Fibroblast of lung (primary cell): Measurements from ENCODE around the gene URAD. TPM values are rescaled to one million over a fixed set of nuclear protein-coding genes. Genes with fewer than 3 reads are reported as not detected.

Experiments used
- DNase-seq, 2 donors: peaks; one replicate each; pipeline versions ENCODE4 v3.0.0 to v3.0.0-alpha.2; 2010; ENCODE audit warnings: low read depth in 2 of 2
- H2AFZ ChIP-seq: 2 replicates; pipeline ENCODE4 v1.5.1; 2012; ENCODE audit warnings: low read length, control low read depth, inconsistent platforms
- H3K27ac ChIP-seq: 2 replicates; pipeline ENCODE4 v1.5.1; 2011; ENCODE audit warnings: low read length, control low read depth; ENCODE audit not compliant: insufficient read depth
- H3K27me3 ChIP-seq: 2 replicates; pipeline ENCODE4 v1.5.1; 2011; ENCODE audit warnings: mild to moderate bottlenecking, low read length; ENCODE audit not compliant: control insufficient read depth, insufficient read depth
- H3K36me3 ChIP-seq: 2 replicates; pipeline ENCODE4 v1.5.1; 2011; ENCODE audit warnings: low read length; ENCODE audit not compliant: control insufficient read depth, insufficient read depth
- H3K4me1 ChIP-seq: 2 replicates; pipeline ENCODE4 v1.5.1; 2011; ENCODE audit warnings: low read length; ENCODE audit not compliant: control insufficient read depth, insufficient read depth; ENCODE audit errors: extremely low read depth
- H3K4me2 ChIP-seq: 2 replicates; pipeline ENCODE4 v1.5.1; 2011; ENCODE audit warnings: low read length, control low read depth; ENCODE audit not compliant: insufficient read depth; ENCODE audit errors: extremely low read depth
- H3K4me3 ChIP-seq, 4 experiments: fragments of 200-600 bp in 1 of 4; sonication (generic) in 1 of 4; replicated peaks in 1 of 4; 2 replicates each; pipeline ENCODE4 v1.5.1; 2011 to 2016; ENCODE audit warnings: low read length in 4 of 4, low read depth in 3 of 4, mild to moderate bottlenecking in 3 of 4, control low read depth in 2 of 4, inconsistent platforms in 1 of 4, mixed read lengths in 1 of 4; ENCODE audit not compliant: insufficient read depth in 1 of 4; ENCODE audit errors: control extremely low read depth in 1 of 4
- H3K79me2 ChIP-seq: 2 replicates; pipeline ENCODE4 v1.5.1; 2012; ENCODE audit warnings: mild to moderate bottlenecking, low read length, inconsistent platforms; ENCODE audit not compliant: control insufficient read depth, insufficient read depth
- H3K9ac ChIP-seq: 2 replicates; pipeline ENCODE4 v1.5.1; 2011; ENCODE audit warnings: mild to moderate bottlenecking, low read length, control low read depth; ENCODE audit not compliant: insufficient read depth
- H3K9me3 ChIP-seq: 2 replicates; pipeline ENCODE4 v1.5.1; 2012; ENCODE audit warnings: low read depth, low read length; ENCODE audit not compliant: control insufficient read depth, insufficient read depth
- H4K20me1 ChIP-seq: 2 replicates; pipeline ENCODE4 v1.5.1; 2011; ENCODE audit warnings: low read length; ENCODE audit not compliant: control insufficient read depth, insufficient read depth; ENCODE audit errors: extremely low read depth
- CTCF ChIP-seq, 2 donors: IDR thresholded peaks in 1 of 2; conservative IDR thresholded peaks in 1 of 2; 1 replicate in 1 of 2; 2 replicates in 1 of 2; pipeline ENCODE4 v1.5.1; 2011 to 2012; ENCODE audit warnings: low read length in 2 of 2, control low read depth in 1 of 2, inconsistent platforms in 1 of 2, low read depth in 1 of 2, mild to moderate bottlenecking in 1 of 2
- EZH2 ChIP-seq: IDR thresholded peaks from 2 replicates; pipeline ENCODE4 v1.5.1; 2012; ENCODE audit warnings: low read length, control low read depth, mild to moderate bottlenecking; ENCODE audit errors: missing control alignments
- polyA plus RNA-seq, 2 donors: library from polyadenylated mRNA; depleted of rRNA in 1 of 2; stranded (reverse) in 1 of 2; unstranded in 1 of 2; fragments of >200 nt; gene quantifications; 2 replicates each; pipeline ENCODE4 v1.2.1, GENCODE V29; 2011 to 2012; ENCODE audit warnings: missing spikeins in 1 of 2
- total RNA-seq: library from RNA; depleted of rRNA; stranded (reverse); fragments of >200 nt; gene quantifications from 2 replicates; pipeline ENCODE4 v1.2.1, GENCODE V29; 2014

Gene URAD
- total and polyA plus RNA-seq, 2 donors (not counting 1 experiment from before 2014, with no cell fraction given), result not detected

DNA sequence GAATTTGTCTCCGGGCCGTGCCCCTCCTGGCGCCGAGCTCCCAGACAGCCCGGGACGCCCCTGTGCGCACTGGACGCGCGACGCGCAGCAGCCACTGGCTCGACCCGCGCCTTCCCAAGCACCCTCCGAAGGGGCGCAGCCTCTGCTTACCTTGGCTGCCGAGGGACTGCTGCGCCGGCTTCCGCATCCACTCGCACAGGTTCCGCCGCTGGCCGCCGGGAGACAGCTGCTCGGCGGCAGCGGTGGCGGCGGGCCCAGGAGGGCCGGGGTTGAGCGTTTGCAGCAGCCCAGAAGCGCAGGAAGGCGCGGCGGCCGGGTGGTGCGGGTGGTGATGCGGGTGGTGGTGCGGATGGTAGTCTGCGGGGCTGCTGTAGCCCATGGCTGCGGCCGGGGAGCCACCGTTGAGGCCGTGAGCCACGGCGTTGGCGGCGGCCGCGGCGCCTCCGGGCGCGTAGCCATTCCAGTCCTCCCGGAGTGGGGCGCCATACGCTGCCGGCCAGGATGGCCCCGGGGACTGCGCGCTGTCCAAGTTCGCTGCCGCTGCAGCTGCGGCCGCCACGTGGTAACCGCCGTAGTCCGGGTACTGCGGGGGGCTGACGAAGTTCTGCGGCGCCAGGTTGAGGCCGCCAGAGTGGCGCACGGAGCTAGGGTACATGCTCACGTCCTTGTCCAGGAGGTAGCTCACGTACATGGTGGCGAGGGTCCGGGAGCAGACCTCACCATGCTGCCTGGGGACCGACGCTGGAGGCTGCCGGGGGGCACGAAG is 20.0 kb downstream of the URAD start:
- DNase-seq, result no peak
- Histone ChIP-seq H3K27ac (no peak overlapping the region), H3K9me3 (no peaks in the 10 kb centered on the region), H2AFZ (no peak overlapping the region), H3K4me2 (no peak overlapping the region), H4K20me1 (no peaks in the 10 kb centered on the region), H3K36me3 (no peaks in the 10 kb centered on the region), H3K79me2 (no peaks in the 10 kb centered on the region), H3K9ac (no peak overlapping the region), H3K27me3 (peaks cover 74% of the 10 kb centered on the region), H3K4me3 (no peak overlapping the region), H3K4me1 (no peaks in the 10 kb centered on the region)
- no peak for TF ChIP-seq CTCF (conservative IDR thresholded peaks at IDR 0.05 in 1 of 2, IDR thresholded peaks at IDR 0.05 in 1 of 2; ENCODE audit: low read depth in 1 of 2, low read length in 2 of 2)
- TF ChIP-seq EZH2, result peak; percentile 80

DNA sequence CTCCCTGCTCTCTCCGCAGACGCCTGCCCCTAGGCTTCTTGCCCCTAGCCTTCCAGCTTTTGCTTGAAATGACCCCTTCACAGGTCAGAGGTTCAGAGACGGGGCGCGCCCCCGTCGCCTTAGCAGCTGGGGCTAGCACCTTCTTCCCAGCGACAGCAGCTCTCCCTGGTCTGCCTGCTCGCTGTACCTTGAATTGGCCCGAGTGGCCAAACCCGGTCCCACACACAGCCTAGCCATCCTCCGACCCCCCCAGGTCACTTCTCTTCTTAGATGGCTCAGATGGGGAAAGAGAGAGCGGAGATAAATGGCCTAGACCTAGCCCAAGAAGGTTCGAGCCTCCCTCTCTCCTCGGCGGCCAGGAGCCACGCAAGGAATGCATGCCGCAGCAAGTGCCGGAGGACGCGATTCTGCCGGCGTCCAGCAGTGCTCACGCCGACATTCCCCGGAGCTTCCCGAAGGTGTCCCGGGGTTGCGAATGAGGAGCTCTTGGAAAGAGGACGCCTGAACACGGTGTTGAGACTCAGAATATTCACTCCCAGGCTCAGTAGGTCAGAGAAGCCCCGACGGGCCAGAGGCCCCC is 20.7 kb downstream of the URAD start:
- peaks cover 71% of the 10 kb centered on the region for H3K27me3 ChIP-seq
- H3K9ac ChIP-seq, result no peak overlapping the region
- no peaks in the 10 kb centered on the region for H3K4me1 ChIP-seq
- no peak overlapping the region for H3K27ac ChIP-seq
- TF ChIP-seq CTCF (conservative IDR thresholded peaks at IDR 0.05 in 1 of 2, IDR thresholded peaks at IDR 0.05 in 1 of 2; ENCODE audit: low read depth in 1 of 2, low read length in 2 of 2) (no peak), EZH2 (peak; percentile 76)
- H3K4me2 ChIP-seq, result no peak overlapping the region
- H3K36me3 ChIP-seq, result no peaks in the 10 kb centered on the region
- no peaks in the 10 kb centered on the region for H3K9me3 ChIP-seq
- no peaks in the 10 kb centered on the region for H4K20me1 ChIP-seq
- H2AFZ ChIP-seq, result no peak overlapping the region
- H3K79me2 ChIP-seq, result no peaks in the 10 kb centered on the region
- DNase-seq, result no peak
- H3K4me3 ChIP-seq, result no peak overlapping the region

DNA sequence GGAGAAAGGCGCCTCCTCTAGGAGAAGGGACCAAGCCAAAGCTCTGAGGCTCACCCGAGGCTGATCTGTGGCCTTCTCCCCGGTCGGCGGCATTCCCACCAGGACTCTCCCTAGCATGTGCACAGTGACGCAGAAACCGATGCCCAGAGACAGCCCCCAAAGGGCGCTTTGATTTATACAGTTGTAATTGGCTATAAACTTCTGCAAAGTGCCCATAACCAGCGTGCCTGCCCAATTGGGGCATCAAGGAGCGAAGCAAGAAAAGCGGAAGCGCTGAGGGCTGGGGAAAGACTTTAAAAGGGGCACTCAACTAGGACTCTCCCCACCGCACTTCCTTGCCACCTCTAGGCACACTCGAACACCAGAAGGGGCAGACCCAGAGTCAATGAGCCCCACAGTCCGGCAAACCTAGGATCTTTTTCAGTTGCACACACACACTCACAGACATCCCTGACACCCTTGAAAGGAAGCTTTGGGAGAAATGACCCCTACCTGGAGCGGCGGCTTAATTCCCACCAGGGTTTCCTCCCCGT is 21.2 kb downstream of the URAD start:
- DNase-seq, result no peak
- no peaks in the 10 kb centered on the region for H3K9me3 ChIP-seq
- H3K27ac ChIP-seq, result no peak overlapping the region
- no peaks in the 10 kb centered on the region for H4K20me1 ChIP-seq
- no peak overlapping the region for H3K4me2 ChIP-seq
- peaks cover 68% of the 10 kb centered on the region for H3K27me3 ChIP-seq
- H3K4me3 ChIP-seq, result no peak overlapping the region
- no peak for TF ChIP-seq CTCF (conservative IDR thresholded peaks at IDR 0.05 in 1 of 2, IDR thresholded peaks at IDR 0.05 in 1 of 2; ENCODE audit: low read depth in 1 of 2, low read length in 2 of 2)
- no peak for TF ChIP-seq EZH2
- H3K9ac ChIP-seq, result no peak overlapping the region
- no peak overlapping the region for H2AFZ ChIP-seq
- no peaks in the 10 kb centered on the region for H3K36me3 ChIP-seq
- H3K79me2 ChIP-seq, result no peaks in the 10 kb centered on the region
- H3K4me1 ChIP-seq, result no peaks in the 10 kb centered on the region
